CD4-positive, CD25-positive, alpha-beta regulatory T cell (primary cell): ENCODE measurements around the gene ZNF202. TPM values are rescaled to one million over a fixed set of nuclear protein-coding genes. Genes with fewer than 3 reads are reported as not detected.

Experiments used
- ATAC-seq, 2 donors: fragments of 150-1000 bp; cut with Tn5 transposase; one replicate each; pipeline ENCODE4 v1.10.0; 2021; ENCODE audit warnings: low read depth in 2 of 2, moderate number of reproducible peaks in 2 of 2, moderate library complexity in 1 of 2
- DNase-seq, 3 donors: peaks; one replicate each; pipeline versions ENCODE4 v3.0.0 to v3.0.0-alpha.2; 2012 to 2022; ENCODE audit warnings: mixed read lengths in 1 of 3
- H3K27ac ChIP-seq: one replicate; pipeline ENCODE4 v1.7.0; 2013; ENCODE audit warnings: mild to moderate bottlenecking, low read length; ENCODE audit not compliant: insufficient read depth, poor library complexity, severe bottlenecking
- H3K27me3 ChIP-seq: one replicate; pipeline ENCODE4 v1.7.0; 2013; ENCODE audit warnings: low read length; ENCODE audit not compliant: control insufficient read depth, insufficient read depth
- H3K36me3 ChIP-seq: one replicate; pipeline ENCODE4 v1.7.0; 2013; ENCODE audit warnings: mild to moderate bottlenecking, low read length, moderate library complexity; ENCODE audit not compliant: control insufficient read depth, insufficient read depth
- H3K4me1 ChIP-seq: 2 replicates; pipeline ENCODE4 v1.7.0; 2013; ENCODE audit warnings: mild to moderate bottlenecking, low read length; ENCODE audit not compliant: insufficient read depth, control insufficient read depth, poor library complexity, severe bottlenecking
- H3K4me3 ChIP-seq: one replicate; pipeline ENCODE4 v1.7.0; 2013; ENCODE audit warnings: low read depth, mild to moderate bottlenecking, low read length, moderate library complexity
- H3K9me3 ChIP-seq, 2 experiments: 1 replicate in 1 of 2; 2 replicates in 1 of 2; pipeline ENCODE4 v1.7.0; 2013; ENCODE audit warnings: low read length in 2 of 2, mild to moderate bottlenecking in 1 of 2, moderate library complexity in 1 of 2; ENCODE audit not compliant: control insufficient read depth in 2 of 2
- H3K27ac Mint-ChIP-seq, 3 donors: one replicate each; pipeline ENCODE4 v1.8.0; 2020 to 2022; ENCODE audit warnings: mild to moderate bottlenecking in 3 of 3, mixed read lengths in 3 of 3, moderate library complexity in 2 of 3
- H3K27me3 Mint-ChIP-seq: one replicate; pipeline ENCODE4 v1.8.0; 2022; ENCODE audit warnings: mild to moderate bottlenecking, mixed read lengths
- H3K36me3 Mint-ChIP-seq: one replicate; pipeline ENCODE4 v1.8.0; 2020; ENCODE audit warnings: mixed read lengths
- H3K4me1 Mint-ChIP-seq, 4 donors: one replicate each; pipeline ENCODE4 v1.8.0; 2020 to 2022; ENCODE audit warnings: mixed read lengths in 4 of 4, mild to moderate bottlenecking in 1 of 4
- H3K4me3 Mint-ChIP-seq, 4 donors: one replicate each; pipeline ENCODE4 v1.8.0; 2020 to 2022; ENCODE audit warnings: mild to moderate bottlenecking in 4 of 4, mixed read lengths in 4 of 4, moderate library complexity in 3 of 4
- H3K9me3 Mint-ChIP-seq, 7 donors: one replicate each; pipeline ENCODE4 v1.8.0; 2020 to 2022; ENCODE audit warnings: mixed read lengths in 7 of 7, mild to moderate bottlenecking in 3 of 7, moderate library complexity in 2 of 7
- polyA plus RNA-seq, 4 donors: library from polyadenylated mRNA; unstranded; fragments of 300-500 nt; fragmentation: Illumina TruSeq; gene quantifications; one replicate each; pipeline ENCODE4 v1.2.3, GENCODE V29; 2021
- total RNA-seq: library from RNA; stranded (reverse); gene quantifications from one replicate; pipeline ENCODE4 v1.2.3, GENCODE V29; 2022

ZNF202 gene
- total and polyA plus RNA-seq, 5 donors from 2014 or later: 5.9 to 14.6 (median 7.7) TPM

DNA sequence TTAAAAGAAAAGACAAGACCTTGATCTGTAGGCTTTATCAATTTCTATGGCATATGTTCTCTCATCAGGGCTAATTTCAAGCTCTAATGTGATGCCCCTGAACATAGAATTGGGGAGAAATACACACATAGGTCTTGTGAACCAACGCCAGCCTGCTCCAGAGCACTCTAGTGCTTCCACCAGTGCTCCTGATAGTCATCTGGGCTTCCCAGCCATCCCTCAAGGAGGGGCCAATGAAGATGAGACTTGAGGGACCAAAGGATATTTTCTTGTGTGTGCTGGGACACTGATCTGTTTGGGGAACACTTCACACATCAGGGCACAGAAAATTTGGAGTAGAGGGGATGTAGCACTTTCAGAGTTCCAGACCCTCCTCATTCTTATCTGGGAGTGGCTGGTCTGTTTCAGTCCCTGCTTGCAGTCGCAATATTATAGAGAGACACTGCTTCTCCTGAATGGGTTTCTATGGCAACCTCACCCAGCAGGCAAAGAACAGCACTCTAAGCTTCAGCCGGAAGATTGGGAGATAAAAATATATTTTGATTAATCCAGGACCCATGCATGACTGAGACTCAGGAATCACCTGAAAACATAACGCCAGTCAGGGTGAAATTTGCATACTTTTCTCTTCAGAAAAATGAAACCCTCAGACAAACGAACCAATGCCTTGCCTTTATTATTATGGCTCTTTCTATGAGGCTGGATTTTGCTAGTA lies 58.6 kb downstream of the ZNF202 start:
- Mint-ChIP-seq H3K27me3 (no peaks in the 10 kb centered on the region), H3K4me3 (no peak overlapping the region), H3K9me3 (no peaks in the 10 kb centered on the region), H3K36me3 (no peaks in the 10 kb centered on the region), H3K4me1 (peaks cover 0 to 44% (median 7%) of the 10 kb centered on the region in 4 donors), H3K27ac (peak overlapping the region in 2 of 3 donors; percentile 20 to 44)
- H3K36me3 ChIP-seq: no peaks in the 10 kb centered on the region
- DNase-seq (no peak), ATAC-seq (no peak)
- no peak overlapping the region for H3K27ac ChIP-seq
- H3K4me3 ChIP-seq: no peak overlapping the region
- peaks cover 2% of the 10 kb centered on the region for H3K27me3 ChIP-seq
- no peaks in the 10 kb centered on the region for H3K4me1 ChIP-seq
- H3K9me3 ChIP-seq: no peaks in the 10 kb centered on the region

DNA sequence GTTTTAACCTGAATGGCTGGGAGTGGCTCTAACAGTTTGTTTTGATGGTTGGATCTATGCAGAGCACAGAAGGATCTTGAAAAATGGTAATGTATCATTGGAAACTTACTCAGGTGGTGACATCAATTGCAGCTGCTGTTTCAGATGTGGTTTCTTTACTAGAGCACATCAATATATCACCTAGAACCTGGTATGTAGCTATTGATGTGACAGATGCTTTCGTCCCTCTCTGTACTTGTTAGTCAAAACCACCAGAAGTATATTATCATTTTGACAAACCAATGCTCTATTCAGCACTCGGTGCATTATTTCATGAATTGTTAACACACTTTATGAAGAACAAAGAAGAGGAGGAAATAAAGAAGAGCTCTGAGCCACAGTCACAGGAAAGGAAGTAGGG lies 60.4 kb downstream of the ZNF202 start:
- no peaks in the 10 kb centered on the region for H3K9me3 Mint-ChIP-seq
- no peaks in the 10 kb centered on the region for H3K4me1 ChIP-seq
- no peaks in the 10 kb centered on the region for H3K27me3 Mint-ChIP-seq

DNA sequence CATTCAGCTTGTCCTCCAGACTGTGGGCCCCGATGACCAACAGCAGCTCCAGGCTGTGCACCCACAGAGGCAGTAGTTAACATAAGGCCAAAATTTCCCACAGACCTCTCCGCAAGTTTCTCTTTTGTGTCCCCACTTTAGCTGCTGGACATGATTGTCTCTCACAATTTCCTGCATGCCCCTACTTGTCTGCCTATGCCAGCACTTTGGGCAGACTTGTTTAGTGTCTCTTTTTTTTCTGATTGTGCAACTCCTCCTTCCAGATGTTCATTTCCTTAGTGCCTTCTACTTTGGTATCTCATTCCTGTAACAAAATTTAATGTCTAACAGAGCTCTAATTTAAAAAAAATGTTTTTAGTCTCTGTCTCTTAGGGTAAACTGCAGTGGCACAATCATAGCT lies 63.2 kb downstream of the ZNF202 start:
- Mint-ChIP-seq H3K27me3 (peaks cover 7% of the 10 kb centered on the region), H3K9me3 (peaks cover 0 to 3% (median 0%) of the 10 kb centered on the region in 7 donors), H3K4me3 (no peak overlapping the region), H3K27ac (no peak overlapping the region), H3K36me3 (no peaks in the 10 kb centered on the region), H3K4me1 (peaks cover 0 to 34% (median 5%) of the 10 kb centered on the region in 4 donors)
- DNase-seq (no peak), ATAC-seq (no peak)
- no peaks in the 10 kb centered on the region for H3K9me3 ChIP-seq
- no peak overlapping the region for H3K4me3 ChIP-seq
- no peak overlapping the region for H3K27ac ChIP-seq
- no peaks in the 10 kb centered on the region for H3K4me1 ChIP-seq
- H3K36me3 ChIP-seq: no peaks in the 10 kb centered on the region
- H3K27me3 ChIP-seq: no peaks in the 10 kb centered on the region

More for the DNA sequence above, 60.4 kb downstream of the ZNF202 start:
- H3K36me3 Mint-ChIP-seq: no peaks in the 10 kb centered on the region
- peak overlapping the region; percentile 65 to 83 (median 82) for H3K27ac Mint-ChIP-seq
- ATAC-seq: peak; percentile 88 to 91
- Histone ChIP-seq H3K27me3 (peaks cover 2% of the 10 kb centered on the region), H3K4me3 (no peak overlapping the region), H3K9me3 (no peaks in the 10 kb centered on the region), H3K27ac (no peak overlapping the region), H3K36me3 (no peaks in the 10 kb centered on the region)
- peaks cover 0 to 45% (median 7%) of the 10 kb centered on the region in 4 donors for H3K4me1 Mint-ChIP-seq
- DNase-seq: peak in 2 of 3 donors; percentile 44 to 74
- peak overlapping the region in 1 of 4 donors; percentile 29 for H3K4me3 Mint-ChIP-seq

- Histone ChIP-seq H3K9me3 (no peaks in the 10 kb centered on the region), H3K4me1 (no peaks in the 10 kb centered on the region), H3K36me3 (no peaks in the 10 kb centered on the region), H3K4me3 (no peak overlapping the region), H3K27ac (no peak overlapping the region), H3K27me3 (no peaks in the 10 kb centered on the region)
- Mint-ChIP-seq H3K4me3 (no peak overlapping the region), H3K27ac (no peak overlapping the region), H3K9me3 (peaks cover 0 to 3% (median 0%) of the 10 kb centered on the region in 7 donors), H3K27me3 (peaks cover 7% of the 10 kb centered on the region), H3K36me3 (no peaks in the 10 kb centered on the region), H3K4me1 (peaks cover 0 to 28% (median 5%) of the 10 kb centered on the region in 4 donors)
- ATAC-seq (no peak), DNase-seq (no peak)
Observed at GRCh38 chr11:123677510-123677909, 64.0 kb downstream of the ZNF202 start.

DNA sequence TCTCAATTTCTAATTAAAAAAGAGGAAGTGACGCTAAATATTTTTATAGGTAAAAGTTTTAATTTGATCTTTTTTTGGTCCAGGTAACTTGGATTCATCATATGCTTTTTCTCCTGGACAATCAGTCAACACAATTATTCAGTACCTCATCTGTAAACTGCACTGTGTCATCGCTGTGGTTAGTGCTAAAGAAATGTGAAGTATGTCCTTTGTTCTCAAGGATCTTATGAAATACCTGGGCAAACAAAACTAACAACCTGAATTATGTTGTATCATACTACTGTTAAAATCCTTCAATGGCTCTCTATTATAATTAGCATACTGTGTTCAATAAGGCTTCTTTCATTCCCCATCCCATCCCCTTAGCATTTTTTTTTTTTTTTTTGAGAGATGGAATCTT lies 67.2 kb downstream of the ZNF202 start:
- H3K4me1 ChIP-seq: no peaks in the 10 kb centered on the region
- no peak overlapping the region for H3K4me3 ChIP-seq
- no peaks in the 10 kb centered on the region for H3K27me3 ChIP-seq
- Mint-ChIP-seq H3K9me3 (peaks cover 0 to 3% (median 0%) of the 10 kb centered on the region in 7 donors), H3K4me3 (no peak overlapping the region), H3K36me3 (no peaks in the 10 kb centered on the region), H3K27ac (peak overlapping the region in 1 of 3 donors; percentile 32), H3K4me1 (peaks cover 0 to 6% (median 0%) of the 10 kb centered on the region in 4 donors), H3K27me3 (peaks cover 12% of the 10 kb centered on the region)
- ATAC-seq (no peak), DNase-seq (no peak)
- no peaks in the 10 kb centered on the region for H3K9me3 ChIP-seq
- no peaks in the 10 kb centered on the region for H3K36me3 ChIP-seq
- H3K27ac ChIP-seq: no peak overlapping the region

Other genes with a start within 250 kb of the ZNF202 start
- not detected for gene SCN3B, start 87.0 kb downstream of the ZNF202 start, total RNA-seq
- gene SCN3B, start 87.0 kb downstream of the ZNF202 start, polyA plus RNA-seq: under 1 TPM in 1 of 4 donors, not detected in 3; 0.05 TPM
- not detected for gene OR6X1, start 12.9 kb upstream of the ZNF202 start, total RNA-seq
- gene OR6X1, start 12.9 kb upstream of the ZNF202 start, polyA plus RNA-seq: not detected
- not detected for gene OR6M1, start 64.7 kb upstream of the ZNF202 start, total RNA-seq
- not detected for gene OR6M1, start 64.7 kb upstream of the ZNF202 start, polyA plus RNA-seq
- gene TMEM225, start 144.0 kb upstream of the ZNF202 start, total RNA-seq: not detected
- not detected for gene TMEM225, start 144.0 kb upstream of the ZNF202 start, polyA plus RNA-seq
- not detected for gene OR8D4, start 160.5 kb upstream of the ZNF202 start, total RNA-seq
- gene OR8D4, start 160.5 kb upstream of the ZNF202 start, polyA plus RNA-seq: not detected
- not detected for gene OR4D5, start 198.0 kb upstream of the ZNF202 start, total RNA-seq
- not detected for gene OR4D5, start 198.0 kb upstream of the ZNF202 start, polyA plus RNA-seq
- not detected for gene OR6T1, start 202.2 kb upstream of the ZNF202 start, total RNA-seq
- not detected for gene OR6T1, start 202.2 kb upstream of the ZNF202 start, polyA plus RNA-seq
- not detected for gene OR10S1, start 236.1 kb upstream of the ZNF202 start, total RNA-seq
- gene OR10S1, start 236.1 kb upstream of the ZNF202 start, polyA plus RNA-seq: not detected